ENCODE results near the gene CBX6. TPM values are rescaled to one million over a fixed set of nuclear protein-coding genes. Genes with fewer than 3 reads are reported as not detected.

The CBX6 gene
- total RNA-seq, 1 experiment from 2014 or later = 25.6 TPM

DNA sequence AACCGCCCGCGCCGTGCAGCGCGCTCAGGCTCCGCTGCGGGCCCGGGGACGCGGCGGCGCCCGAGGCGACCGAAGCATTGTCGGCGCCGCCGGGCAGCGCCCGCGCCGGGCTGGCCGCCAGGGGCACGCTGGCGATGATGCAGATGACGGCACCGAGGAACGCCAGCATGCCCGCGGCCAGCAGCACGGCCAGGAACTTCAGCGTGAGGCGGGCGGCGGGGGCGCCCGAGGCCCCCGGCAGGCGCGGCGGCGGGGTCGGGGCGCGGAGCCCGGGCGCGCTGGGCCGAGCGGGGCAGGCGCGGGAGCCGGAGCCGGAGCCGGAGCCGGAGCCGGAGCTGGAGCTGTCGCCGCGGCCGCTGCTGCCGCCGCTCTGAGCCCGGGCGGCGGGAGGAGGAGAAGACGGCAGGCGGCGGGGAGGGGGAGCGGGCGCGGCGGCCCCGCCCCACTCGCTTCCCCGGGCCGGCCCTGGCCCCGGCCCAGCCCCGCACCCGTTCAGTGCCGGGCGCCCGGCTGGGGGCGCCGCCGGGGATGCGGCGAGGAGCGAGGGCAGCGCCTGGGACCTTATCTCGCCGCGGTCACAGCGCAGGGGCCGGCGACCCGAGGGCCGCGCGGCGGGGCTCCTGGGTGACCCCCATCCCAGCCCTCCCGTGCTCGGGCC lies 28.2 kb downstream of the CBX6 start, which contains the start of gene NPTXR:
Gene NPTXR, minus strand, starts transcription at position 372 of the 658 bp plus-strand sequence.
- in situ Hi-C loops (cut with HindIII; ENCODE audit: low sequenced_read_pairs) = no loop called here
- DNase-seq (ENCODE audit: low spot score) = peak; percentile 59

DNA sequence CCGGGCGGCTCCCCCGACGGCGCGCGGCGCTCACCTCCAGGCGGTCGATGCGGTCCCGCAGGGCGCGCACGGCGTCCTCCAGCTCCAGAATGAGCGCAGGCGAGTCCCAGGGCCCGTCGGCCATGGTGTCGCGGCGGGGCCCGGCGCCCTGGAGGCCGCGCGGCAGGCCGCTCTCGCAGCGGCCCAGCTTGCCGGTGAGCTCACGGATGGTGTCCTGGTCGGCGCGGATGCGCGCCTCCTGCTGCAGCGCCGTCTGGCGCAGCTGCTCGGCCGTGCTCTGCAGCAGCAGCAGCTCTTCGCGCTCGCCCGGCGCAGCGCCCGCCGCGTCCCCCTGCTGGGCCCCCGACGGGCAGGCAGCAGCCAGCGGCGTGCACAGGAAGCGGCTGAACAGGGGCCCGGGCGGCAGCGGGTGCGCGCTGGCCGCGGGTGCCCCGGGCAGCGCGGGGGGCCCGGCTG lies 28.8 kb downstream of the CBX6 start:
- DNase-seq (ENCODE audit: low spot score) = no peak
- in situ Hi-C loops (cut with HindIII; ENCODE audit: low sequenced_read_pairs) = no loop called here

DNA sequence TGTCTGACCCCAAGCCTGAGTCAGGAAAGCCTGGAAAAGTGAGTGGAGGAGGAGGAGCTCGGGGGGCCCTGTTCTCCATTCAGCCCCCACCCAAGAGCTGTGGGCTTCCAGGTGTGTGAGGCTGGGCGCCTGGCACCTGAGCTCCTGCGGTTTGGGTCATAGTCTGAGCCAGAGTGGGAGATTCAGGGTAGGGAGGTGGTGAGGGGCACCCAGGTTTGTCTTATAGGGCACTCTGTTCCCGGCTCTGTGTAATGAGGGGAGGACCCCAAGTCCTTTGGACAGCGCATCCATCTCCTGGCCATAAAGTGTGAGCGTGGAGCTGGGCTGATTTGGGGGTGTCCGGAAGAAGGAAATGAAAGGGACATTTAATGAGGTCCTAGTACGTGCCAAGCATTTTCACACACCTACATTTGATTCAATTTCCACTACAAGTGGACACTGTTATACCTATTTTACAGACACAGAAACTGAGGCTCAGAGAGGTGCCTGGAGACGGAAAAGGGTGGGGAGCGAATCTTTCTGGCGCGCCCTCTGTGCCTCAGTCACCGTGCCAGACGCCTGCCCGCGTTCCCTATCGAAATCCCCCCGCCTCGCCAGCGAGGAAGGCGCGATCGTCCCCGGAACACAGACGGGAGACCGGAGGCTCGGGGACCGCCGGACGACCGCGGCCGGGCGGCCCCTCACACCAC lies 29.4 kb downstream of the CBX6 start:
- in situ Hi-C loops (cut with HindIII; ENCODE audit: low sequenced_read_pairs) = no loop called here
- DNase-seq (ENCODE audit: low spot score) = no peak

DNA sequence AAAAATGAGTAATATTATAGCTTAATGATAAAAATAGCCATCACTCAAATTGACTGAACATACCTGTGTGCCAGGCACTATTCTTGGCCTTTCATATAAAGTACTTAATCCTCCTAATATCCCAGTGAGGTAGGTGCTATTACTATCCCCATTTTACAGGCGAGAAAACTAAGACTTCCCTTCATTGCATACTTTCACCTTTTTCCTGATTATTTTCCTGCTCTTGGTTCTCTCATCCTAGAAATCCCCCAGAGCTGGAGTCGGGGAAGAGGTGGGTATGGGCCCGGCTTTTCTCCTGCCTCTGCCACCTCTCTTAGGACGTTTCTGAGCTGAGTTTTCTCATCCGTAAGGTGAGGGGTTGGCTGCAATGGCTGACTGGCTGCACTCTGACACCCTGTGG lies 30.4 kb downstream of the CBX6 start:
- DNase-seq (ENCODE audit: low spot score) = no peak
- in situ Hi-C loops (cut with HindIII; ENCODE audit: low sequenced_read_pairs) = no loop called here

DNA sequence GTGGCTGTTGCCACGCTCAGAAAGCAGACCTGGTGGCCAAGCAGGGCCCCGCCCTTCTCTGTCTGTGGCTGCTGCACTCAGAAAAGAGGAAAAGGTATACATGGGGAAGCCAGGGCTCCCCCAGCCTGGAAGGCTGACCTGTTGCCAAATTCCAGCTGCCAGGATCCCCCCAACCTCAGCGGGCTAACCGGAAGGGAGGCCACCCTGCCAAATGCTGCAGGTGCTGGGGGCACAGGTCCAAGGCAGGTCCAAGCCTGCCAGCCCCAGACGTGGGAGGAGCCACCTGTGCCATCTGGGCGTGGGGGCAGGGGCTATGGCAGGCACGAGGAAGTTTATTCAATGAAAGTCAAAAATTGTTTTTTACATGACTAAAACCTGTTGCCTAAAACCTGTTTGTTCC lies 30.8 kb downstream of the CBX6 start:
- no peak for DNase-seq (ENCODE audit: low spot score)
- in situ Hi-C loops (cut with HindIII; ENCODE audit: low sequenced_read_pairs) = no loop called here

DNA sequence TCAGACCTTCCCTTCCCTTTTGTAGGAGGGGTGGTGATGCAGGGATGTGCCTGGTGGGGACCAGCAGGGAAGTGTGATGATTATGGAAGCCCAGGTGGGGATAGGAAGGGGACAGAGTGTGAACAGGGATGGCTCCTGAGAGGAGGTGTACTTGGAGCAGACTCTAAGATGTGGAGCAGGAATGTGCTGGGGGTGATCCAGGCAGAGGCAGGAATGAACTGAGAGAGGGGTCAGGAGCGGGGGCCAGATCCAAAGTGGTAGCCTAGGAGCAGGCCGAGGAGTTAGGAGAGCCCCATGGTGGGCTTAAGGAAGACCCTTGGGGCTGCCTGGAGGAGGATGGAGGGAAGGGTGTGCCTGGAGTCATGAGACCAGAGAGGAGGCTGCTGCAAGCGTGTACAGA lies 31.9 kb downstream of the CBX6 start:
- in situ Hi-C loops (cut with HindIII; ENCODE audit: low sequenced_read_pairs) = no loop called here

DNA sequence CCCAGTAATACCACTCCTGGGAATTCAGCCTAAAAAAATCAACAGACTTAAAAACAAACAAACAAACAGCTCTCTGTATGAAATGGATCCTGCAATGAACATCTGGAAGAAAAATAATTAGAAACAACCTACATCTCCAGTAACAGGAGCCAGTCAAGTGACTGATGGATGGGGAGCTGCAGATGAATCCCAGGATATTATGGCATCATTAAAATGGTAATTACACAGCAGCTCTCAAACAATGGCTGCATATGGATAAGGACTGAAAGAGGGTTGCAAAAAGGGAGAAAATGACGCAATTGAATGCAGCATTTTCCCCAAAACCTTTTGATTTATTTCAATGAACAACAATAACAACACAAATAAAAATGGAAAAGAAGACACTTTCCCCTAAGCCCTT lies 32.3 kb downstream of the CBX6 start:
- in situ Hi-C loops (cut with HindIII; ENCODE audit: low sequenced_read_pairs) = no loop called here
- no peak for DNase-seq (ENCODE audit: low spot score)

More for the DNA sequence above, 31.9 kb downstream of the CBX6 start:
- no peak for DNase-seq (ENCODE audit: low spot score)

DNA sequence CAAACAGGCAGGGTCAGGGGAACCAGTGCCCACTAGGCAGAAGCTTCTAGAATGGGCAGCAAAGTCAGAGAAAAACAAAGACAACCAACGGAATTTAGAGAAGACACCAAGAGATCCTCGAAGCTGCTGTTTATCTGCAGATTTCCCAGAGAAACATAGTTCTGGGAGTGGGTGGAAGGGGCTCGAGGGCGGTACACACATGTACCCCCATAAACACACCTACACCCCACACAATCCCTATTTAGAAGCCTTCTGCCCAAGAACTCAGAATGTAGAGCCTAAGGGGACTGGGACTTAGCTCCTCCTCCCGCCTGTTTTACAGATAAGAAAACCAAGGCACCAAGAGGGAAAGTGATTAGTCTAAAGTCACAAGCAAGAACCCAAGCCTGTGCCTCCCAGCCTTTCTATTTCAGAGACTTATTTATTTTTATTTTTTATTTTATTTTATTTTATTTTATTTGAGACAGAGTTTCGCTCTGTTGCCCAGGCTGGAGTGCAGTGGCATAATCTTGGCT lies 34.5 kb downstream of the CBX6 start:
- no peak for DNase-seq (ENCODE audit: low spot score)
- in situ Hi-C loops (cut with HindIII; ENCODE audit: low sequenced_read_pairs) = no loop called here

DNA sequence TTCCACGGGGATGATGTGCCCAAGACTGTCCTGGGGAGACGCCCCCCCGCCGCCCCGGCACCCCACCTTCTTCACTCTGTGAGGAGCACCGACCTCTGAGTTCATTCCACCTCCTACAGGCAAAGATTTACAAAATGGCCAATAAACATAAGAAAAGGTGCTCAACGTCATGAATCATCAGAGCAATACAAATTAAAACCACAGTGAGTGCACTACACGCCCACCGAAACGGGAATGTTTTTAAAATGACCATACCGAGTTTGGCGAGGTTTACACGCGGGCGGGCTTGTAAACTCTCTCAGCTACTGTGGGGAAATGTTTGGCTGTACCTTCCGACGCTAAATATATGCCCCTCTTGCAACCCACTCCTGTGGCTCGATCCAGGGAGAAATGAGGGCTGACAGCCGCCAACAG lies 36.1 kb downstream of the CBX6 start:
- DNase-seq (ENCODE audit: low spot score) = no peak
- in situ Hi-C loops (cut with HindIII; ENCODE audit: low sequenced_read_pairs) = no loop called here

DNA sequence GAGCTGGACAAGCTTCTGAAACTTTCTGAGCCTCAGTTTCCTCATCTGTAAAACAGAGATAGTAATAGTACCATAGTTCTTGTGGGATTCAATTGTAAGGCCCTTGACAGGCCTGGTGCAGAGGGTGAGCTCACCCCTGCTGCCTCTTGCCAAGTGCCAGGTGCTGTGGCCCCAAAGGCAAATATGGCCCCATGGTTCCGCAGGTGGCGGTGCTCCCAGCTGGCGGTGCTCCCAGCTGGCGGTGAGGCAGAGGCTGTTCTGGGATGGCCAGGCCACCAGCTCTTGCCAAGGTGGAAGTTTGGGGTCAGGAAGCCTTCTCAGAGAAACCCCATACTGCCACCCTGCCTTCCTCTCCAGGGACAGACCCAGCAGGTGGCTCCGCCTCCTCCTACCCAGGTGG lies 37.0 kb downstream of the CBX6 start:
- in situ Hi-C loops (cut with HindIII; ENCODE audit: low sequenced_read_pairs) = no loop called here

DNA sequence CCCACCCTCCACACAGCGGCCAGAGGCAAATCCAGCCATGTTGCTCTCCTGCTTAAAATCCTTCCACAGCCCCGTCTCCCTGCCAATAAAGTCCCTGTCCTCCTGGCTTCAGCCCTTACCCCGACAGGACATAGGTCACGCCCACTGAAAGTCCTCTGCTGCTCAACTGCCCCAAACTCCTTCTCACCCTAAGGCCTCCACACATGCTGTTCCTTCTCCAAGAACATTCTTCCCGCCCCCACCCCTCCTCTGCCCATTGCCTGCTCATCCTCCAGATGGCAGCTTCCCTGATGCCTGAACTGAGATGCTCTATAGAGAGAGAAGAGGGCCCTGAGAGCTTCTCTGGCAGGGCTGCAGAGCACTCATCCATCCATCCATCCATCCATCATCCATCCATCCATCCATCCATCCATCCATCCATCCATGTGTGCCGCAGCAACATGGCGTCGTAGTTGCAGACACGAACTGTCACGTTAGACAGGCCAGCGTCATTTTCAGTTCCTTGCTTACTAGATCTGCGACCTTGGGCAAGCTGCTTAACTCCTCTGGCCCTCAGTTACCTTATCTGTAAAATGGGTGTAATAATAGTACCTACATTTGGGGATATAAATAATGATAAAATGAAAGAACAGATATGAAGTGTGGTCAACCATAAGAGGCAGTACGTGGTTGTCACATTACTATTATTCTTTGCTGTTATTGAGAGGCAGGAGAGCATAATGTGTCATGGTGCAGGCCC lies 37.6 kb downstream of the CBX6 start:
- in situ Hi-C loops (cut with HindIII; ENCODE audit: low sequenced_read_pairs) = no loop called here
- DNase-seq (ENCODE audit: low spot score) = no peak

More for the DNA sequence above, 37.0 kb downstream of the CBX6 start:
- no peak for DNase-seq (ENCODE audit: low spot score)

DNA sequence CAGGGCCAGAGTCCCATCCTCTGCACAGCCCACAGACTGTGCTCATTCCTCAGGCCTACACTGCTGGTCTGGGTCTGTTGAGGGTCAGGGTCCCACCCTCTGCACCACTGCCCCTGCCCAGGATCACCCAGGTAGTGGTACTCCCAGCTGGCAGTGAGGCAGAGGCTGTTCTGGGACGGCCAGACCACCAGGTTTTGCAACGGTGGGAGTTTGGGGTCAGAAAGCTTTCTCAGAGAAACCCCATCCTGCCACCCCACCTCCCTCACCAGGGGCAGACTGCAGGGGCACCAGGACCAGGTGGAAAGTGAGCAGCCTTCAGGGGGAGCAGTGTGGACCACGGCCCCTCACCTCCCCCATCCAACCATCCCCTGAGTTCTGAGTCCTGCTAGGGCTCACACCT lies 39.0 kb downstream of the CBX6 start:
- in situ Hi-C loops (cut with HindIII; ENCODE audit: low sequenced_read_pairs) = no loop called here
- no peak for DNase-seq (ENCODE audit: low spot score)

DNA sequence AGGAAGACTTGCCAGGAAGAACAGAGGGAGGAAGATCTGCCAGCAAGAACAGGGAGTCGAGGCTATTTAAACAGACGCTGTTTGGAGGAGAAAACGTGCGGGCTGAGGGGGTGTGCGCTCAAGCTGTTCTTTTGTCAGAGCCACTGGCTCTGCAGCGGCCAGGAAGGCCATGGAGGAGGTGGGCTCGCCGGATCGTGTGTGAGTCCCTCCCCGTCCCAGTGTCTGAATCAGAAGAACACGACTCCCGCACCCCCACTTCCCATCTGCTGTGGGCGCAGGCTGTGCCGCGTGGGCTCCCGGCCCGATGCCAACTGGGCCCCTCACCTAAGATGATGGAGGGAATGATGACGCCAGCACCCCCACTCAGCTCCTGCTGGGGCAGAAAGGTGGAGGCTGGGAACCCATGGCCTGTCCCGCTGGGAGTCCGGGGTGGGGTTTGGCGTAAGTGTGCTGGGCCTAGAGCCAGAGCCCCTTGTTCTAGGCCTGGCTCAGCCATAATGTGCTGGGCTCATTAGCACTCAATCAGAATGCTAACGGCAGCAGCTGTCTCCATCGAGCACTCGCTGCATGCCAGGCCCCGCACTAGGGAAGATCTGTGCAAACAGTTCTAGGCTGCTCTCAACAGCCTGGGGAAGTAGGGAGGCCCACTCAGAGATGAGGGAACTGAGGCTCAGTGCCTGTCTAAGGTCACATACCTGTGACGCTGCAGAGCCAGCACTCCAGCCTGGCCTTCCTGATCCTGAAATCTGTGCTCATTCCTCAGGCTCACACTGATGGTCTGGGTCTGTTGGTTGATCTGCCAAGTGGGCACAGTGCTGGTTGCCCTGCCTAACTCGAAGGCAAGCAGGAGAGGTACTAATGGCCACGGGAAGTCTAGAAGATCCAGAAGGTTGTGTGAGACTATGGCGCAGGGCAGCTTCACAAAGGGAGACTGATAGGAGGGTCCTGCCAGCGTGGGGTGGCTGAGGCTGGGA lies 39.7 kb downstream of the CBX6 start:
- in situ Hi-C loops (cut with HindIII; ENCODE audit: low sequenced_read_pairs) = no loop called here
- peak; percentile 63 for DNase-seq (ENCODE audit: low spot score)

DNA sequence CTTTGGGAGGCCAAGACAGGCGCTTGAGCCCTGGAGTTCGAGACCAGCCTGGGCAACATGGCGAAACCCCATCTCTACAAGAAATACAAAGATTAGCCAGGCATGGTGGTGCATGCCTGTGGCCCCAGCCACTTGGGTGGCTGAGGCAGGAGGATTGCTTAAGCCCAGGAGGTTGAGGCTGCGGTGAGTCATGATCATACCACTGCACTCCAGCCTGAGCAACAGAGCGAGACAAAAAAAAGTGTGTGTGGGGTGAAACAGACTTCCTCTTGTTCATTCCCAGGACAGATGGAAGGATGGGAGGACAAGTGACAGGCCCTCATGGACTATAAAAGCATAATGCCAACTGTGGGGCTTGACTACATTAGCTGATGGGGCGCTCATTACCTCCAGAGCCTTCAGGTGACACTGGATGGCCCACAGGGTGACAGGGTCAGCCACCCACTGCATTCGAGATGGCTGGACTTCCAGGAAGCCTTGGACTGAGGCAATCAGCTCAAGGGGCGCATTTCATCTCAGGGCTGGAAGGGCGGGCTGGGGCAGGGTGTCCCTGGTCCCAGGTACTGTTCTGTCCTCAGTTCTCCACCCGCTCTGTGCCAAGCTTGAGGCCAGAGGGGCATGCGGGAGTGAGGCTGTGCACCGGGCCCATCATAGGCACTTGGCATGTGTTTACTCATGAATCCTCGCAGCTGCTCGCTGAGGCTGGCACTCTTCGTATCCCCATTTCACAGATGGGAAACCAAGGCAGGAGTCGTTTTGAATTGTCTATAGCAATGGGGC lies 40.7 kb downstream of the CBX6 start:
- no peak for DNase-seq (ENCODE audit: low spot score)
- in situ Hi-C loops (cut with HindIII; ENCODE audit: low sequenced_read_pairs) = no loop called here

DNA sequence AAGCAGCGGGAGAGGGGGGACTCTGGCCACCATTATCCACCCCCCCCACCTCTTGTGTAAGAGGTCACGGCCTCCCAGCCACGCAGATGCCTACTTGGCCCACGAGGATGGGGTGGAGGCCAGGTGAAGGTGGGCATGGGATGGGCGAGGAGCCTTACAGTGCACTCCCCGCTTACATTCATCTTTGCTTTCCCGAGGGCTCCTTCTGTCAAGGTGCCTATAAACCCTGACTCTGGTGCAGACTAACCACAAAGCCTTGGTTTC lies 41.2 kb downstream of the CBX6 start:
- DNase-seq (ENCODE audit: low spot score) = no peak
- in situ Hi-C loops (cut with HindIII; ENCODE audit: low sequenced_read_pairs) = no loop called here

DNA sequence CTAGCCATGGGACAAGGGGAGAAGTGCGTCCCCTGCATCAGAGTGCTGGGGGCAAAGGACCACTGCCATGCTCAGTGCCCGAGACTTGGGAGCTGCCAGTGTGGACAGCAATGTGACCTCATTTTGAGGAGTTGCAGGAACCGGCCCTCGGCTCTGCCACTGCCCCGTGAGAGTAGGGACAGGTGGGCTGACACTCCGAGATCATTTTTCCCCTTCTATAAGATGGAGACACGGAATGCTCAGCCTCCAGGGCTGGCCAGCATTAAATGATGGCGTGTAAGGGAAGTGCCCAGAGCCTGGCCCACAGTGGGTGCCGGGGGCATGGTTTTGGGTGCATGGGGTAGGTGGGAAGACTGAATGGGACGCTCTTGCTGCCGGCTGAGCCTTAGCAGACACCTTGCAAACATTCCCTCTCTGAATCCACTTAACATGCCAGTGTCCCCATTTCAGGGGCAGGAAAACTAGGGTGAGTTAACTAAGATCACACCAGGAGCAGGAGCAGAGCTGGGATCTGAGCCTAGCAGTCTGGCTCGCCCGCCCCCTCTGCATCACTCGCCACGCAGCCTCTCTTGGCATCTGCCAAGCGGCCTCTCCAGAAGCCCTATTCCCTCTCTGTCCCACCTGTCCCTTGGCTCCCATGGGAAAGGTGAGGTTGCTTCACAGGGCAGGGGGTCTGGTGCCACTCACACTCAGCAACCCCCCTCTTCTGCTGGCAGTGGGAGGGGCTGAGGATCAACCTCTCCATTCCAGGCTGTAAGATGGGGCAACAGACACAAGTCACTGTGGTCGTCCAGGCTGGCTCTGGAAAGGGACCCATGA lies 41.8 kb downstream of the CBX6 start:
- DNase-seq (ENCODE audit: low spot score) = peak; percentile 56
- in situ Hi-C loops (cut with HindIII; ENCODE audit: low sequenced_read_pairs) = no loop called here

DNA sequence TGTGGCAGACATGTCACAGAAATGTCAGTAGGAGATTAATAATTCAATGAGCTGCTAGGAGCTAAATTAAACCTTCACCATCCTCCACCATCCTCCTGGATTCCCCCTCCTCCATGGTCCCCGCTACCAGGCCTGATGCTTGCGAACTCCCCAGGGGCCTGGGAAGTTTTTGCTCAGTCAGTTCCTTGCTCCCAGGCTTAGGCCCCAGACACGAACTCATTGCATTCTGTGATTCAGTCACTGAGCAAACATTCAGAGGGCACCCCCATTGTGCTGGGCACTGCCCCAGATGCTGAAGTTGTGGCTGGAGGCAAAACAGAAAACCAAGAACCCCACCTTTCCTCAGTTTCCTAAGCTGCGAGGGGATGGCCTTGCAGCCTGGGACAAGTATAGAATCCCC lies 42.5 kb downstream of the CBX6 start:
- no peak for DNase-seq (ENCODE audit: low spot score)
- in situ Hi-C loops (cut with HindIII; ENCODE audit: low sequenced_read_pairs) = no loop called here

Data from G401 (cell line).